Breast epithelium (tissue), 4 donors: ENCODE measurements around the gene HJURP. TPM values are rescaled to one million over a fixed set of nuclear protein-coding genes. Genes with fewer than 3 reads are reported as not detected.

Experiments
- DNase-seq, 2 donors: peaks; one replicate each; pipeline ENCODE4 v3.0.0-alpha.2; 2019; ENCODE audit warnings: low spot score in 2 of 2
- H3K27ac ChIP-seq, 2 donors: fragments of 200-600 bp; sonication (generic) in 1 of 2; one replicate each; pipeline ENCODE4 v1.5.1; 2016 to 2019; ENCODE audit warnings: mild to moderate bottlenecking in 1 of 2
- H3K27me3 ChIP-seq, 2 donors: fragments of 200-600 bp; sonication (generic) in 1 of 2; one replicate each; pipeline versions ENCODE4 v1.5.1 to v1.6.0; 2017 to 2019; ENCODE audit warnings: control low read depth in 1 of 2, mild to moderate bottlenecking in 1 of 2
- H3K36me3 ChIP-seq: fragments of 200-600 bp; one replicate; pipeline ENCODE4 v1.5.1; 2019
- H3K4me1 ChIP-seq, 2 donors: fragments of 200-600 bp; sonication (generic); one replicate each; pipeline ENCODE4 v1.5.1; 2016 to 2019; ENCODE audit warnings: control low read depth in 1 of 2
- H3K4me3 ChIP-seq, 3 donors: fragments of 200-600 bp; sonication (generic); 1 replicate in 2 of 3; 2 replicates in 1 of 3; pipeline ENCODE4 v1.5.1; 2016 to 2019; ENCODE audit warnings: mild to moderate bottlenecking in 3 of 3, moderate library complexity in 2 of 3
- H3K9me3 ChIP-seq, 2 donors: fragments of 200-600 bp; sonication (generic) in 1 of 2; one replicate each; pipeline ENCODE4 v1.5.1; 2016 to 2019; ENCODE audit warnings: control low read depth in 1 of 2
- POLR2A ChIP-seq: fragments of 450-650 bp; IDR thresholded peaks from one replicate; pipeline ENCODE4 v1.6.1; 2016; ENCODE audit warnings: antibody characterized with exemption, mild to moderate bottlenecking, moderate library complexity
- POLR2AphosphoS5 ChIP-seq, 3 donors: sonication (generic); formaldehyde crosslinking; IDR thresholded peaks; one replicate each; pipeline ENCODE4 v1.6.1; 2017; ENCODE audit warnings: antibody characterized with exemption in 3 of 3
- intact Hi-C: fragments of 100-400 bp; cut with DNase I; formaldehyde crosslinking; loops from one replicate; pipeline ENCODE4 v1.15.1; 2023; ENCODE audit warnings: low total_unique reads
- total RNA-seq, 3 donors: library from RNA; depleted of rRNA; stranded (reverse); fragments of >200 nt; gene quantifications; one replicate each; pipeline ENCODE4 v1.1.0, GENCODE V29; 2016
- TF ChIP-seq, protein P1 (sequence below), 3 donors: fragments of 450-650 bp; IDR thresholded peaks; one replicate each; pipeline ENCODE4 v1.5.1; 2016 to 2017; ENCODE audit warnings: antibody characterized with exemption in 3 of 3, mild to moderate bottlenecking in 3 of 3, moderate library complexity in 3 of 3

The HJURP gene
- total RNA-seq, 3 donors from 2014 or later, result 0.33 to 3.0 TPM; not detected in 1

DNA sequence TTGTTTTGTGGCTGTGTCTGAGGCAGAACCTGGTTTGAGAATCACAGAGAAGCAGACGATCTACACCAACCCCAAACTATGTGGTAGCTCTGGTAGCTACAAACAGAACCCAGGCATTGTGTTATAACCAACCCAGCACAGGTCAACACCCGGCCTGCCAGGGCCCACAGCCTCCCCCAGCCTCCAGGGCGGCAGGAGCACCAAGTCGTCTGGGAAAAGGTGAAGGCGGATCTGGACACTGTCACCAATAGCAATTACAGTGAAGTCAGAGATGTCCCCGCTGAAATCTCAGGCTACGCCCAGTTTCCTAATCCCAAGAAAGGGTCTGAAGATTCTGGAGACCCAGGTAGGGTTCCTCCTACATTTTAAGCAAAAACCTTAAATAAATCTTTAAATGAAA lies 3.6 kb downstream of the HJURP start:
- H3K36me3 ChIP-seq, result no peaks in the 10 kb centered on the region
- no peaks in the 10 kb centered on the region for H3K27me3 ChIP-seq
- H3K27ac ChIP-seq, result no peak overlapping the region
- intact Hi-C loops, result no loop called here
- no peak for DNase-seq
- TF ChIP-seq POLR2AphosphoS5 (IDR thresholded peaks at IDR 0.05), result no peak
- TF ChIP-seq, protein P1, sequence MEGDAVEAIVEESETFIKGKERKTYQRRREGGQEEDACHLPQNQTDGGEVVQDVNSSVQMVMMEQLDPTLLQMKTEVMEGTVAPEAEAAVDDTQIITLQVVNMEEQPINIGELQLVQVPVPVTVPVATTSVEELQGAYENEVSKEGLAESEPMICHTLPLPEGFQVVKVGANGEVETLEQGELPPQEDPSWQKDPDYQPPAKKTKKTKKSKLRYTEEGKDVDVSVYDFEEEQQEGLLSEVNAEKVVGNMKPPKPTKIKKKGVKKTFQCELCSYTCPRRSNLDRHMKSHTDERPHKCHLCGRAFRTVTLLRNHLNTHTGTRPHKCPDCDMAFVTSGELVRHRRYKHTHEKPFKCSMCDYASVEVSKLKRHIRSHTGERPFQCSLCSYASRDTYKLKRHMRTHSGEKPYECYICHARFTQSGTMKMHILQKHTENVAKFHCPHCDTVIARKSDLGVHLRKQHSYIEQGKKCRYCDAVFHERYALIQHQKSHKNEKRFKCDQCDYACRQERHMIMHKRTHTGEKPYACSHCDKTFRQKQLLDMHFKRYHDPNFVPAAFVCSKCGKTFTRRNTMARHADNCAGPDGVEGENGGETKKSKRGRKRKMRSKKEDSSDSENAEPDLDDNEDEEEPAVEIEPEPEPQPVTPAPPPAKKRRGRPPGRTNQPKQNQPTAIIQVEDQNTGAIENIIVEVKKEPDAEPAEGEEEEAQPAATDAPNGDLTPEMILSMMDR (IDR thresholded peaks at IDR 0.05), result no peak
- no peak for TF ChIP-seq POLR2A
- no peaks in the 10 kb centered on the region for H3K4me1 ChIP-seq
- no peaks in the 10 kb centered on the region for H3K9me3 ChIP-seq
- no peak overlapping the region for H3K4me3 ChIP-seq

DNA sequence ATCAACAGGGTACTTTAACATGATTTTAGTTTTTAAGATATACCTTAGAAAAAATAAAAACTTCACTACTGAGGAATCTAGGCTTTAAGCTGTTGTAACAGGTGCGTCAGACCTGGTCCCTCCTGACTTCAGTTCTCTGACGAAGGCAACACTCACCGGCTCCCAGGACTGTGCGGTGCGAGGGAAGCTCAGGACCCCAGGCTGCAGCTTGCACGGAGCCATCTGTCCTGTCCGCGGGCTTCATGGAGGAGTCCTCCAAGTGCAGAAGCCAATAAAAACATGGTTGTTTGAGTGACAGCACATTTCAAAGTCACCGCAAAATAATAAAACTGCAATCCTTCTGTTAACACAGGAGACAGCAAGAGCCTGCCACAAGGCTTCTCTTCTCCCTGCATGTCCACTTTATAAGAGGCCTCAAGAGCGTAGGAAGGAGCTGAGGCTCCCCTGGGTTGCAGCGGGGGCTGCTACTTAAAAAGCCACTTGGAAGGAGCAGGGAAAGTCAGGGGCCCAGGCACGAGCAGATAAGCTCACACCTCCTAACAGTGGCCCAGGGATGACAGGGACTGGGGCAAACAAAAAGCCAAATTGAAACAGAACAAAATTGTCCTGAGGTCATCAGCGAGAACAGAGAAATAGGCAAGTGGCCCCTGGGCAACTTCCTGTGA lies 4.6 kb downstream of the HJURP start:
- TF ChIP-seq POLR2A (no peak), POLR2AphosphoS5 (IDR thresholded peaks at IDR 0.05) (no peak)
- TF ChIP-seq, protein P1 (IDR thresholded peaks at IDR 0.05), result no peak
- Histone ChIP-seq H3K27ac (no peak overlapping the region), H3K36me3 (no peaks in the 10 kb centered on the region), H3K4me3 (no peak overlapping the region), H3K4me1 (no peaks in the 10 kb centered on the region), H3K9me3 (no peaks in the 10 kb centered on the region), H3K27me3 (no peaks in the 10 kb centered on the region)
- DNase-seq, result no peak
- intact Hi-C loops, result no loop called here

DNA sequence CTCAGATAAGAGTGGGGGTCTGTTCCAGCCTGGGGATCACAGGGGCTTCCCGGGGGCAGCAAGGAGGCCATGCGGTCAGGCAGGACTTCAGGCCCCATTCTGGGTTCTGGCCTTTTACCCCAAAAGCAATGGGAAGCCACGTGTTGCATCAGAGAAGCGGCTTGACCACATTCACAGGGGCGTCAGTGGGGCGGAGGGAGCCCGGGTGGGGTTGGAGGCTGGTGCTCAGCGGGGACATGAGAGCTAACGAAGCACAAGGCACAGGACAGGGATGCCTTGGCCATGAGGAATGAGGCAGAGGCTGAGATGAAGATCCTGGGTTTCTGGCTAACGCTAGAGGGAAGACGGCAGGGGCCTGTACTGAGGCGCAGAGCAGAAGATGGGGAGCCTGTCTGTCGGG lies 6.1 kb downstream of the HJURP start:
- H3K9me3 ChIP-seq, result no peaks in the 10 kb centered on the region
- no peak for DNase-seq
- no peaks in the 10 kb centered on the region for H3K36me3 ChIP-seq
- H3K4me3 ChIP-seq, result no peak overlapping the region
- H3K27ac ChIP-seq, result no peak overlapping the region
- intact Hi-C loops, result no loop called here
- H3K27me3 ChIP-seq, result no peaks in the 10 kb centered on the region
- TF ChIP-seq, protein P1 (IDR thresholded peaks at IDR 0.05), result no peak
- no peak for TF ChIP-seq POLR2AphosphoS5 (IDR thresholded peaks at IDR 0.05)
- TF ChIP-seq POLR2A, result no peak
- no peaks in the 10 kb centered on the region for H3K4me1 ChIP-seq

DNA sequence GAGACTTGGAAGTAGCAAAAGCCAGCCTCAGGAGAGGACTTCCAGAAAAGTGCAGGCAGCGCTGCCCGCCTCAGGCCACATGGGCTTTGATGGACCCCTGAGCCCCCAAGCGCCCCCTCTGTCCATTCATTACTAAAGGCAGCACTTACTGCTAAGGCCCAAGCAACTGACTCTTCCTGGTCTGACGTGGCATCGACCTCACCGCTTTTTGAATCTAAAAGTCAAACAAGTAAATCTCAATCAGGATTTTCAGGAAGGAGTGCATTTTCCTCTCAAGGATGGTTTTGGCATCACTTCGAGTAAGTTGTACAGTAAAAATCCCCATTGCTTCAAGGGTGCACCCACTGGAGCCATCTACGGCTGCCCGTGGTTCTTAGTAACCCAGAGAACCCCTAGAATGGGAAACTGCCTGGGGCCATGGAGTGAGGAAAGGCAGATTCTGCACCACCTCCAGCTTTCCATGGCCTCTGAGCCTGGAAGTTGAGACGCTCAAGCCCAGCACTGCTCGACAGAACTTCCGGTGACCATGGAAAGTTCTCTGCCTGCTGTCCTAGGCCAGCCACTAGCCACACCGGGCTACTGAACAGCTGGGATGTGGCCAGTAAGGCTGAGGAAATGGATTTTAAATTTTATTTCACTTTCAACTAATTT lies 7.0 kb downstream of the HJURP start:
- H3K27me3 ChIP-seq, result no peaks in the 10 kb centered on the region
- no peaks in the 10 kb centered on the region for H3K36me3 ChIP-seq
- no peak overlapping the region for H3K27ac ChIP-seq
- H3K4me1 ChIP-seq, result no peaks in the 10 kb centered on the region
- intact Hi-C loops, result no loop called here
- DNase-seq, result no peak
- H3K9me3 ChIP-seq, result no peaks in the 10 kb centered on the region
- TF ChIP-seq, protein P1 (IDR thresholded peaks at IDR 0.05), result no peak
- TF ChIP-seq POLR2AphosphoS5 (IDR thresholded peaks at IDR 0.05), result no peak
- no peak for TF ChIP-seq POLR2A
- no peak overlapping the region for H3K4me3 ChIP-seq
